ENCODE data around the gene TSPAN15.
"Not testable (repeated sequence)": the region's sequence is repeated elsewhere in the genome, so short reads cannot be mapped to it uniquely, and the experiment has no call there.

Gene TSPAN15

GRCh38 chr10:69467928-69468750 is 16.9 kb downstream of the TSPAN15 start:
- no peak for DNase-seq

GRCh38 chr10:69468751-69469089 is 17.5 kb downstream of the TSPAN15 start:
- no peak for DNase-seq

GRCh38 chr10:69469976-69470375 is 18.7 kb downstream of the TSPAN15 start:
- no peak for DNase-seq

- DNase-seq = no peak
Measured at GRCh38 chr10:69470463-69471384, 19.5 kb downstream of the TSPAN15 start.

GRCh38 chr10:69472142-69472541 is 20.9 kb downstream of the TSPAN15 start:
- DNase-seq = no peak

GRCh38 chr10:69472544-69472943 is 21.3 kb downstream of the TSPAN15 start:
- no peak for DNase-seq

GRCh38 chr10:69473304-69473990 is 22.2 kb downstream of the TSPAN15 start:
- DNase-seq = no peak

GRCh38 chr10:69474742-69475432 is 23.6 kb downstream of the TSPAN15 start:
- DNase-seq = no peak

- DNase-seq = no peak
Measured at GRCh38 chr10:69475433-69475830, 24.2 kb downstream of the TSPAN15 start.

GRCh38 chr10:69477968-69478597 is 26.8 kb downstream of the TSPAN15 start:
- DNase-seq = no peak

- DNase-seq = peak; percentile 34
Measured at GRCh38 chr10:69479240-69480067, 28.2 kb downstream of the TSPAN15 start.

GRCh38 chr10:69480068-69480412 is 28.8 kb downstream of the TSPAN15 start:
- DNase-seq = no peak

- no peak for DNase-seq
Measured at GRCh38 chr10:69481305-69481704, 30.0 kb downstream of the TSPAN15 start.

- DNase-seq = no peak
Measured at GRCh38 chr10:69481811-69482524, 30.7 kb downstream of the TSPAN15 start.

GRCh38 chr10:69483963-69484362 is 32.7 kb downstream of the TSPAN15 start:
- DNase-seq = no peak

- no peak for DNase-seq
Measured at GRCh38 chr10:69484736-69485135, 33.5 kb downstream of the TSPAN15 start.

GRCh38 chr10:69486922-69487730 is 35.9 kb downstream of the TSPAN15 start:
- peak; percentile 55 for DNase-seq

- not testable (repeated sequence) for DNase-seq
Measured at GRCh38 chr10:69488149-69488844, 37.0 kb downstream of the TSPAN15 start.

- DNase-seq = not testable (repeated sequence)
Measured at GRCh38 chr10:69488856-69489255, 37.6 kb downstream of the TSPAN15 start.

All from NCI-H1092 treated with DMSO at 0.1 percent for 48 hours (cell line).